ENCODE measurements around the gene BNC1. TPM values are rescaled to one million over a fixed set of nuclear protein-coding genes. Genes with fewer than 3 reads are reported as not detected.

BNC1 gene, protein sequence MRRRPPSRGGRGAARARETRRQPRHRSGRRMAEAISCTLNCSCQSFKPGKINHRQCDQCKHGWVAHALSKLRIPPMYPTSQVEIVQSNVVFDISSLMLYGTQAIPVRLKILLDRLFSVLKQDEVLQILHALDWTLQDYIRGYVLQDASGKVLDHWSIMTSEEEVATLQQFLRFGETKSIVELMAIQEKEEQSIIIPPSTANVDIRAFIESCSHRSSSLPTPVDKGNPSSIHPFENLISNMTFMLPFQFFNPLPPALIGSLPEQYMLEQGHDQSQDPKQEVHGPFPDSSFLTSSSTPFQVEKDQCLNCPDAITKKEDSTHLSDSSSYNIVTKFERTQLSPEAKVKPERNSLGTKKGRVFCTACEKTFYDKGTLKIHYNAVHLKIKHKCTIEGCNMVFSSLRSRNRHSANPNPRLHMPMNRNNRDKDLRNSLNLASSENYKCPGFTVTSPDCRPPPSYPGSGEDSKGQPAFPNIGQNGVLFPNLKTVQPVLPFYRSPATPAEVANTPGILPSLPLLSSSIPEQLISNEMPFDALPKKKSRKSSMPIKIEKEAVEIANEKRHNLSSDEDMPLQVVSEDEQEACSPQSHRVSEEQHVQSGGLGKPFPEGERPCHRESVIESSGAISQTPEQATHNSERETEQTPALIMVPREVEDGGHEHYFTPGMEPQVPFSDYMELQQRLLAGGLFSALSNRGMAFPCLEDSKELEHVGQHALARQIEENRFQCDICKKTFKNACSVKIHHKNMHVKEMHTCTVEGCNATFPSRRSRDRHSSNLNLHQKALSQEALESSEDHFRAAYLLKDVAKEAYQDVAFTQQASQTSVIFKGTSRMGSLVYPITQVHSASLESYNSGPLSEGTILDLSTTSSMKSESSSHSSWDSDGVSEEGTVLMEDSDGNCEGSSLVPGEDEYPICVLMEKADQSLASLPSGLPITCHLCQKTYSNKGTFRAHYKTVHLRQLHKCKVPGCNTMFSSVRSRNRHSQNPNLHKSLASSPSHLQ
- total RNA-seq (2014; rRNA removed; shearing (Covaris generic)), result 14.8 and 18.1 TPM in 2 replicates
- polyA plus RNA-seq (2015; cell fraction: cytosol; rRNA removed), result 14.8 and 16.8 TPM in 2 replicates
- polyA plus RNA-seq (2015; cell fraction: nucleus; rRNA removed), result 14.2 and 14.3 TPM in 2 replicates

DNA sequence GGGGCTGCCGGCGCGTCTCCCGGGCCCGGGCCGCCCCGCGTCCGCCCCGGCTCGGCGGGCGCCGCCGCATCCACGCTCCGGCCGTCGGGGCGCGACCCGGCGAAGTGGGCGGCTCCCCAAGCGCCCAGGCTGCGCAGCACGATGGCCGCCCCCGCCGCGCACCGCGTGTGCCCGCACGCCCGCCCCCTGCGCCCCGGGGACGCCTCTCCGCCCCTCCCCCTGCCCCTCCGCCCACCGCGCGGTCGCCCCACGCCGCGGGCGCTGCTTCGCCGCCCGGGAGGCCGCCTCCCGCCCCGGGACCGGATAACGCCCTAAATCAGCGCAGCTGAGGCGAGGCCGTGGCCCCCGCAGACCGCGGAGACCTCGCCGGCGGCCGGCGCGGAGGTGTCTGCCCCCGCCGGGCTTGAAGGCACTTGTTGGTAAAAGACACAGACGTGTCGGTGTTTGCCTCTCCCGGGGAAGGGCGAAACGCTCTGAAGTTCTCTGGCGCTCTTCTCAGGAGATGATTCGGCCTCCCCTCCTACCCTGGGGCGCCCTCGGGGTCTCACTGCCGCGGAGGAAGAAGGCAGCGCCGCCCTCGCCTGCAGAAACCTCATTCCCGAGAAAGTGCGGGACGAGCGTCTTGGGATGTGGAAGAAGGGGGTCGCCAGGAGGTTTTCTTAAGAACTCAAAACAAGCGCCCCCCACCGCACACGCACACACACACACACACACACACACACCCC, at the start of gene BNC1:
BNC1 (minus strand) TSS at position 106 of the 725 bp plus-strand sequence; CDS start at position 70, 36 bp downstream.
- DNase-seq (ENCODE audit: low read depth), result no peak

DNA sequence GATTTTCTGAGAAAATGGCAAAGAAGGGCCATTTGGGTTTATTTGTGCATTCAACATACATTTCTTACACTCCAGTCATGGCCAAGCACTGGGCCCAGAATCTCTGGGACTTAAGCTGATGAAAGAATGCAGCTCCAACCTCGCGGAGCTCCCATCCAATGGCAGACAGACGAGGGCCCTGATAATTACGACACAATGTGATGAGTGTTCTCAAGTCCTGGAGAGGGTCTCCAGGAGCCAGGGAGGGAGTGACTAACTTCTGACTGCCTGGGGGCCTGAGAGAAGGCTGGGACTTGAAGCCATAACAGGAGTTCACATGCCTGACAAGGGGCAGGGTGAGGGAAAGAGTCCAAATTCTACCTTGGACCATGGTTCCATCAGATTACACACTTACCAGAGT, 42.6 kb upstream of the BNC1 start:
- no peak for DNase-seq (ENCODE audit: low read depth)

DNA sequence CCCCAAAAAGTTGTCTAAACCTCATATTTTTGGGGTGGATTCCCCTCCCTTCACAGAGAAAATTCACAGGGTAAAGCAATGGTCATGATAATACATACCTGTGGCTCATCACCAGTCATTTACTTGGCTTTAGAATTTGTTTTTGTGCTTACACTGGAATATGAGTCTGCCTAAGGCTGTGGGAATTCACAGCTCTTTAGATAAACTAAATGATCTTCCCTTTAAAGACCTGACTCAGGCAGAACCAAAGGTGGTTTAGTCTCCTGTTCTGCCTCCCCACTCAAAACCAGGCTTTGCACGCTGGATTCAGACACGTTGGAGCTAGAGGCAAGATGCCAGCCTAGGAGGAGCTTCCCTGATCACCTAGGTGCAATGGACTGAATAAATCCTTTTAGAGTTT, 40.3 kb upstream of the BNC1 start:
- no peak for DNase-seq (ENCODE audit: low read depth)

DNA sequence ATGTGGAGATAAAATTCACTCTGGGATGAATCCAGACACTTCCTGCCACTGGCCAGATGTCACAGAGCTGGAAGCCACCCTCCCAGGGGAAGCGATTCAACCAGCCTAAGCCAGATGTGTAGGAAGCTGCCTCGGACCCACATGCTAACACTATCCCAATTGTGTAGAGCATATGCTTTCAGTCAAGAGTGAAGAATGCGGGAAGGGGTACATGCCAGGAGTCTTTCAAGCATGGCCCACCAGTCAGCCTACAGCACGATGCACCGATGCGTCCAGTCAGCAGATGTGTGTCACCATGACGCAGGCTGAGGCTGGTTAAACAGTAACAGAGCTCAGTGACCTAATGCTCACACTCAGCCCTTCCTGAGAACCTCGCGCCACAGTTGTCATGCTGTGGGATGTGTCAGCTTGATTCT, 38.8 kb upstream of the BNC1 start:
- peak; percentile 93 for DNase-seq (ENCODE audit: low read depth)

DNA sequence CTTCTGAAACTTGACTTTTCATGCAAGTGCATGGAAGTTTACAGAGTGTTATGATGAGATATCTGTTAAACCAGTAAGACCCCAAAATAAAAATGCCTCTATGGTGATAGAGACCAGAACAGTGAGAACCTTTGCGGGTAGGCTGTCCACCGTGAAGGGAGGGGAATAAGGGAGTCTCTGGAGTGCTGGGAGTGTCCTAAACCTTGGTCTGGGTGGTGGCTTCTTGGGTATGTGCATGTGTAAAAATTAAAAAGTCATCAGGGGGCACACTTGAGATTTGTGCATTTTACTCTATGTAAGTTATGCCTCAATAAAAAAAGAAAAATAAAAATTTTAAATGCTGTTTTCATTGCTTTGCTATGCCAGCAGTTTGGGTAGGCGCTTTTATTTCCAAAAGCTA, 38.2 kb upstream of the BNC1 start:
- no peak for DNase-seq (ENCODE audit: low read depth)

DNA sequence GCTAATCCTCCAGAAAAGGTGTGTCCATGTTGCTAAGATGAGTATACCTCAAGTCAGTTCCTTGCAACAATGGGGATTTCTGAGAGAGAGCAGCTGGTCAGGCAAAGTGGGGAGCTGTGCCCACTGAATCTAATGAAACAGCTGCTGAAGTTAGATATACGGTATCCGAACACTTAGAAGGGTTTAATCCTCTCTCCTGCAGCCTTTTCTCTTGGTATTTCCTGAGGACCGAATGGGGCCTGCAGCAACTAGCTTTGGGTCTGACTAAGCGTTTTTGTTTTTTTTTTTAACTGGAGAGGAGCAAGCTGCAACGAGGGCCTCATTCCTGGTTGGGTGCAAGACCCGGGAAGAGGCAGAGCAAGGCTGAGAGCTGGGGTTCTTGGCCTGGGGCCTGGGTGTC, 37.6 kb upstream of the BNC1 start:
- peak; percentile 24 for DNase-seq (ENCODE audit: low read depth)

DNA sequence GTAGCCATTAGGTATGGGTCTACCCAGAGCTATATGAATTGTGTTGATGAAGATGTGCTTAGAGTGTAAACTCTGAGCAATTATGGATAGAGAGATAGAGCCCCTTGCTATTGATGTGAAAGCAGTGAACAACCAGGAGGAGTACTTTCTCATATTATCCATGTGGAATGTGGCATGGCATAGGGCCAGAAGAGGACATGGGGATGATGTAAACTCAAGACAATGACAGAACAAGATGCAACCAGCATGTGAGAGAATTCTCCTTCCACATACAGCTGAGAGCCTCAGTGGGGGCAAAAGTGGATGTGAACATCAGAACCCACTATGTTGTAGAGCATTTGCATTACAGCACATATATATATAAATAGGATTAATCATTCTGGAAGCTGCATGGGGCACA, 36.4 kb upstream of the BNC1 start:
- peak; percentile 30 for DNase-seq (ENCODE audit: low read depth)

DNA sequence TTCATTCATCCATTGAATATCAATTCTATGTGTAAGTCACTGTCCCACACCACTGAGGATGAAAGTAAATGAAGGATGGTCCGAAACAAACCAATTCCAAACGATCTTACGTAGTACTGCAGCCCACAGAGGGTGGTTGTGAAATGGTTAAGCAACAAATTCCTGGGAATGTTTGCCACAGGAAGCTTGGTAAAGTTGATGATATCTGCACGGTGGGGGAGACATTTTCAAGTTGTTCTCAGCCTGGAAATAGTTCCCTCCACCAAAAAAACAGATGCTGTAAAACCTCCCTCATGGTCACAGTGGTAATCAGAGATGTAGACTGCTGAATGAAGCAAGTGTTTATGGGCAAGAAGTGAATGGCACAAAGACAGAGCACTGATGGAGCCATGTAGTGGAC, 35.9 kb upstream of the BNC1 start:
- peak; percentile 54 for DNase-seq (ENCODE audit: low read depth)

DNA sequence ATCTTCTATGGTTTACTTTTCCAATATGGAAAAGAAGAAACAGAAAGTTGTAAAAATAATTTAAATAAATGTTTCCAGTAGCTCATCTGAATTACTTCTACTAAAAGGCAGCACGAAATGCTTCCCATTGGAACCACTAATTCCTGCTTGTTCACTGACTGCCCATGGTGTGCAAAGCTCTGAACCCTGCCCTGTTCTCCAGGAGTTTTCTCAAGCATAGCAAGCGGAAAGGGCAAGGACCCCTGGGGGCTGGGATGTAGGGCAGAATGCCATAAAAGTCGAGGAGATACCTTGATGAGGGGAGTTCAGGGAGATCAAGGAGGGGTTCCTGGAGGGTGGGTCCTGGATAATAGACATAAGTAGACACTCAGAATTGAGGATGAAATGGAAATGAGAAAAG, 35.3 kb upstream of the BNC1 start:
- DNase-seq (ENCODE audit: low read depth), result no peak

DNA sequence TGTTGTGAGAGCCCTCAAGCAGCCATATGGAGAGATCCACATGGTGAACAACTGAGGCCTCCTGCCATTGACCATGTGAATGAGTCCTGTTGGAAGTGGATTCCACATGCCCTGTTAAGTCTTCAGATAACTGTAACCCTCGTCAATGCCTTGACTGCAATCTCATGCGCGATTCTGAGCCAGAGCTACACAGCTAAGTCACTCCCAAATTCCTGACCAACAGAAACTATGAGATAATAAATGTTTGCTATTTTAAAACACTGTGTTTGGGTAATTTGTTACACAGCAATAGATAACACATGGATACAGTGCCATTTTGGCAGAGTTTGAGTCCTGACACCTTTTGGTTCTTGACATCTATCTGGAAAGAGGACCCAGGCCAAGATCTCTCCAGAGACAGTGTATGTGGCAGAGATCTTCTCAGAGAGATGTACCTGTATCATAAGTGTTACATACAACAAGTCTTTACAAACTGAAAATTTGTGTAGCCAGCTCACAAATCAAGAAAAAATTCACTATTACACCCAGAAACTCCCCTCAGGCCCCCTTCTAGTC, 34.5 kb upstream of the BNC1 start:
- DNase-seq (ENCODE audit: low read depth), result no peak

DNA sequence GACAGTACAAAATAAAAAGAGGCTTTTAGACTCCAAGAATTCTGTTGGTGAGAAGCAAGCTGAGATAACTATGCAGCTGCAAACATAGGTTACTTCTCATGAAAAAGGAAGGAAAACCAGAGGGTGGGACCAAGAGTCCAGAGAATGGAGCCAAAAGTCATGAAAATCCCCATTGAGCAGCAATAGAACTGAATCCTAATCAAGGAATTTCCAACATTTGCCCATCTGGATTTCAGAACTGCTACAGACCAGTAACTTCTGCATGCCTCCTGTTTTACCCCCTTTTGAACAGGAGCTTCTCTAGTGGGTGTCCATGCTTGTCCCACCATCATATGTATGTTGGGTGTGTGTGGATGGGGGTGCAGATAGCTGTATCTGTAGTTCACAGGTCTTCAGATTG, 33.6 kb upstream of the BNC1 start:
- DNase-seq (ENCODE audit: low read depth), result no peak

DNA sequence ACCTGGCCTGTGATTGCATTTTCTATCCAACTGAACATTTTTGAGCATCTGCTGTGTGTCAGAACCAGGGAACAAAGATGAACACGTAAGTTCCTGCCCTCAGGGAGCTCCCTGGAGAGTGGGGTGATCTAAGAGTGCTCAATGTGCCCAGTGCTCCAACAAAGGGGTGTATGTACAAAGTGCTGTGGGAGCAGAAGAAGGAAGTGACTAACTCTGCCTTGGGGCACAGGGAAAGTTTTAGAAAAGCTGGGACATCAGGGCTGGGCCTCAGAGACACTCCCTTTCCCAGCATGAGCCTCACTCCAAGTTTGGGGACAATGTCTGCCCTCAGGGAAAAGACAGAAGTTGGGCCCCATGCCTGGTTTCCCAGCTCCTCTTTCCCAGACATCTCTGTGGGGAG, 27.6 kb upstream of the BNC1 start:
- DNase-seq (ENCODE audit: low read depth), result peak; percentile 17

DNA sequence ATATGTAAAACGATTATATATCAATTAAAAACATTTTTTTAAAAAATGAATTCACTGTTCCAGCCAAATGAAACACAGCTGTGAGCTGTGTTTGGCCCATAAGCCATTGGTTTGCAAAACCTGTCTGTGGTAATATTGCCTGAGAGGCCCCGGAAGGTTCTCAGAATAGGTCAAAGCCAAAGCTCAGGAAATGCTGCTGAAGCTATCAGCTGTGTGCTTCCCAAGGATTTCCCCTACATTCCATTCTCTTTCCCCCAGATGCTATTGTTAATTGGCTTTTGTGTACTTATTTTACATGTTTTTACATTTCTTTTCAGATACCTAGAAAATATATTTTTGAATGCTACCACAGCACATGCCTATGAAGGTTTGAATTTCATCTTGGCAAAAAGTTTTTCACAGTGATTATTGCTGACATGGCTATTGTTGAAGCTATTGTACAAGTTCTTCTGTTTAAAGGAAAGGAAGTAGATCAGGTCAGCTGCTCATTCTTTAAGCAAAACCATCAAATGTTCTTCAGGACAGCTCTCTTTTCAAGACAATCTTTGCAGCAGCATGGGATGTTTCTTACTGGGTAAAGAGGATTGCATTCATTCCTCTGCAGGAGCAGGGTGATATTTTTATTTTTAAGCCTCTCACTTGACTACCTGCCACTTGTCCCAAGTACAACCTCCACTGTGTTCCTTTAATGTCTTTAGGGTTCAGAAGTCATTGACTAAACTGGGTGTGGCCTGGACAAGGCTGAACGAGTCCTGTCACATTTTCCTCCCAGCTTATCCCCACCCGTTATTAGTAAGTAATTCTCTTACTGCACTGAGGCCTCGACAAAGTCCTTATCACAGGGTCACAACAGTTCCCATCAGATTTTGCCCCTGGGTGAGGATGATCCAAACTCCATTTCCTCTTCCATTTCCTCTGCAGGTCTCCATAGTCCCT, 26.3 kb upstream of the BNC1 start:
- peak; percentile 6 for DNase-seq (ENCODE audit: low read depth)

DNA sequence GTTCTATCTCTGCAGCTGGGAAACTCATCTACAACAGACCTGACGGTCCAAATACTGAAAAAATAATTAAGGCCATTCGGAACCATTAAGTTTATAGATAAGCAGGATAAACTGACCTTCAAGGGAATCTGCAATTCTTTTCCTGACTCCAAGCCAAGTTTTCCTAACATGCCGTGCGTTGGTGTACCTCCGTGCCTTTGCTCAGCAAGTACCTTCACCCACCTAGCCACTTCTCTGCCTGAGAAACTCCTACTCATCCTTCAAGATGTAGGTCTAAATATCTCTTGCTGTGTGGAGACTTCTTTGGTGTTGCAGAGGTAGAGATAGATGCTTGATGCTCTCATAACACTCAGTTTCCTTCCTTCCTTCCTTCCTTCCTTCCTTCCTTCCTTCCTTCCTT, 24.2 kb upstream of the BNC1 start:
- DNase-seq (ENCODE audit: low read depth), result no peak

DNA sequence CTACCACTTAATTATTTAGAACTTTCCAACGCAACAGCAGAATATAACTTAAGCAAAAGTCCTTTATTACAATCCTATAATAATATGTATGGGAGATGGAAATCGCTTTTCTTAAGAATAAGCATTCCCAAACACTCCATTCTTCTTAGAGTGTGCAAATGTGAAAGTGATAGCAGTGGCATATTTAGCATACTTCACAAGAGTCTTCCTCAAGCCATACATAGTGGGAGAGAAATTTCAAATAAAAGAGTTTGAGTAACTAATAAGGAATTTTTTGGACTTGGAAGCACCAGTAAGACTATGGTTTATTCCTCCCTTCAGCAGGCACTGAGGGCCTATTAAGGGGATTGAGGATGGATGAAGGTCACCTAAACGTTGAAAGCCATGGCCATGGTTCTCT, 22.1 kb upstream of the BNC1 start:
- DNase-seq (ENCODE audit: low read depth), result no peak

DNA sequence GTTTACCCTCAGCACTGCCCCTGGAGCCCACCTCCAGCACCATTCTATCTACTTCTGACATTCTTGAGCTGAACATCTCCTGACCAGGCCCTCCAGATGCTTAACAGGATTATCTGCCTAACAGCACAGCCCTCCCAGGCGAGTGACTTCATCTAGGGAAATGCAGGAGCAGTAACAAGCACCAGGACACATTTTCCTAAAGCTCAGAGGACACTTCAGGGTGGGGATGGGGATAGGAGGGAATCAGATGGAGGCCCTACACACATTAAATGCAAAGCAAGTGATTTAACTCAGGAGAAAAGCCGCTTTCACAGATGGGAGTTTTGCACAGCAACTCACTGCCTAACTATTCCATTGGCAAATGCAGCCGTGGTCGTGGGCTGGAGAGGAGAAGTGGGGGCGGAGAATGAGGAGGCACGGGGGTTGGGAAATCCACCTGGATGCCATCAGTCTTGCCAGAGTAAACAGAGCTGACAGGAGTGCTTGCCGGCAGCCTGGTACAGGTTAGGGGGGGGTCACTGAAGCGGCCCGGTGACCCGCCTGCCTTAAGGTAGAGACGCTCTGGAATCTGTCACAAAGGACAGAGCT, 21.3 kb upstream of the BNC1 start:
- DNase-seq (ENCODE audit: low read depth), result peak; percentile 11

DNA sequence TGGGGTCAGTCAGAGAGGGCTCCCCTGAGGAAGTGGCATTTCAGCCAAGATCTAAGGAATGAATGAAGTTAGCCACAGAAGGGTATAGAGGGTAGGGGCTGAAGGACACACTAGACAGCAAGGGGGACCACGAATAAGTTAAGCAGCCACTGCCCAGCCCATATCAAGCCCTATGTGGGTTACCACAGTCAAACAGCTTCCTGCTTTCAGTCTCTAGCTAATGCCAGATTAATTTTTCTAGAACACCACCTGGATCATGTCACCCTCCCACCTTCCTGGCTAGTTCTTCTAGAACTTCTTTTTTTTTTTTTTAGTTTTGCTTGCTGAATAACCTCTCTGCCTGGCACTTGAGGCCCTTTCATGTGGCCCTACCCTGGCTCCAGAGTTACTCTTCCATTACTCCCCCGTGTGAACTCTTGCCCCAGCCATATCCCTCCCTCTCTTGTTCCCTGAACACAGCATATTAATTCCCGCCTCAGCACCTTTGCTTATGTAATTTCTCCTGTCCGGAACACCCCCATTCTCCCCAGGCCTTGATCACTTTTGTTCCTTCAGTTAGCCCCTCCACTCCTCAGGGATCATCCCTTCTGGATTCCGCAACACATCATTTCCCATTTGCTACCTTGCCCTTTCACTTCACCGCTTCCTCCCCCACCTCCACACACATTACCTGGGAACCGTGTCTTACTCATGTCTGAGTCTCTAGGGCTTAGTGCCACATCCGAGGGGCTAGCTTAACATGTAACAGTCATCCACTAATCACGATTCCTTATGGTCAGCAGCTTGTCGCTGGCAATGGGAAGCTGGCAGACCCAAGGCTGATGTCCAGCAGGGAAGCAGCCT, 20.6 kb upstream of the BNC1 start:
- peak; percentile 65 for DNase-seq (ENCODE audit: low read depth)

DNA sequence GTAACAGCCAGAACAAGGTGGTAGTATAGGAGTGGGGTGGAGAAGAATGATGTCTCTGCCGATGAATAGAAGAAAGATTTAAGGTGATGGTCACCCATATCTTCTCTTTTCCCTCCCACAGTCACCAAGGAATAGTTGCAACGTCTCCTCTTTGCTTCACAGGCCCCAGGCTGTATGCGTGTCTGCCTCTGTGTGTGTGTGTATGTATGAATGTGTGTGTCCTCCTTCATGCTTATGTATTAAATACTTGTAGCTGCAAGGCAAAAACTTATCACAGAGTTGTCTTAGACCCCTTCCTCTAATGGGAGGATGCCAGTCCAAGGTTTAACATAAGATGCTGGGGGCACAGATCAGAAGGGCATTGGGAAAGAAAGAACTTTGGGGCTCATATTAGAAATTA, 19.1 kb upstream of the BNC1 start:
- no peak for DNase-seq (ENCODE audit: low read depth)

DNA sequence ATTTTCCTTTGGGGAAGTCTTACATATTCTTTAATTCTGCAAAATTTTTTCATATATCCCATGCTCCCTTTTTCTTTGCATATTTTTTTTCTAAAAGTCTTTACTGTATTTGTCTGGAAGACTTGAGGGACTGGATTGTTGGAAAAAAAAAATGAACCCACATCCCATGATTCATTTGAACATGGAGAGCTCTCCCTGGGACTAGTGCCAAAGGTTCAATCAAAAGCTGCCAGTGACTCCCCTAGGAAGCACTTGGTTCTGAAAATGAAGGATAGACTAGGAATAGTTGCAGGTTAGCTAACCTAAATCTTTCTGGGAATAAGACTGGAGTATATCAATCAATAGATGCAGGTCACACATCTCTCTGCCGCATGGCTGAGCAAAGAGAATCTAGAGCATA, 16.4 kb upstream of the BNC1 start:
- DNase-seq (ENCODE audit: low read depth), result peak; percentile 80
